Choroid plexus epithelial cell (primary cell): Measurements from ENCODE around the gene AGXT.
A peak's percentile ranks its signal among the peaks of the same experiment; 100 is the strongest.

Experiments used
- DNase-seq: peaks from one replicate; pipeline ENCODE4 v3.0.0-alpha.2; 2010; ENCODE audit warnings: low read depth
- H3K4me3 ChIP-seq: 2 replicates; pipeline ENCODE4 v1.5.1; 2011; ENCODE audit warnings: low read depth, mild to moderate bottlenecking, control low read depth, low read length, moderate library complexity
- TF ChIP-seq, protein P1 (sequence below): conservative IDR thresholded peaks from 2 replicates; pipeline ENCODE4 v1.5.1; 2011; ENCODE audit warnings: low read depth, mild to moderate bottlenecking, control low read depth, inconsistent platforms, low read length, moderate library complexity

The AGXT gene

DNA sequence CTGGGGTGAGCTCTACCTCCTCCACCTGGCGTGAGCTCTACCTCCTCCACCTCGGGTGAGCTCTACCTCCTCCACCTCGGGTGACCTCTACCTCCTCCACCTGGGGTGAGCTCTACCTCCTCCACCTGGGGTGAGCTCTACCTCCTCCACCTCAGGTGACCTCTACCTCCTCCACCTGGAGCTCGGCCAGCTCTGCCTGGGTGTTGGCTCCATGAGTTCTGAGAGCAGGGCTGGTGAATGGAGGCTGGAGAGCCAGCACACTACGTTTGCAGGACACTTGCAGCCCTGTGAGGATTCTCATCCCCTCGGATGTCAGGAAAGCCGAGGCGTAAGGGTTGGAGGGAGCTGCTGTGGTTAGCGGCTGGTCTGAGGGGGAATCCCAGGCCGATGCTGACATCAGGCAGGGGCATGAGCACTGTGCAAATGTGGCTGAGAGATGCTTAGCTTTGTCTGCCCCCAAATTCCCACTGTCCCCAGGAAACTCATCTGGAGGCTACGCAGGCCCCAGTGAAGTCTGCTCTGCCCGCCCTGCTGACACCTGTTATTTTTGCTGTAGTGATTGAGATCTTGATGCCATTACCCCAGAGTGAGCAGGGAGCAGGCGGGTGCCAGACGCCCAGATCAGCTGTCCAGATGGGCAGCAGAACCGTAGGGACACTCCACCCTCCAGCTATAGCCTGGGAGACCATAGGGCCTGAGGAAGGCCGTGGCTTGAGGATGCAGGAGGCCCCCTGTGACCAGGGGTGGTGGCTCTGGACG lies 40.8 kb downstream of the AGXT start:
- TF ChIP-seq, protein P1, sequence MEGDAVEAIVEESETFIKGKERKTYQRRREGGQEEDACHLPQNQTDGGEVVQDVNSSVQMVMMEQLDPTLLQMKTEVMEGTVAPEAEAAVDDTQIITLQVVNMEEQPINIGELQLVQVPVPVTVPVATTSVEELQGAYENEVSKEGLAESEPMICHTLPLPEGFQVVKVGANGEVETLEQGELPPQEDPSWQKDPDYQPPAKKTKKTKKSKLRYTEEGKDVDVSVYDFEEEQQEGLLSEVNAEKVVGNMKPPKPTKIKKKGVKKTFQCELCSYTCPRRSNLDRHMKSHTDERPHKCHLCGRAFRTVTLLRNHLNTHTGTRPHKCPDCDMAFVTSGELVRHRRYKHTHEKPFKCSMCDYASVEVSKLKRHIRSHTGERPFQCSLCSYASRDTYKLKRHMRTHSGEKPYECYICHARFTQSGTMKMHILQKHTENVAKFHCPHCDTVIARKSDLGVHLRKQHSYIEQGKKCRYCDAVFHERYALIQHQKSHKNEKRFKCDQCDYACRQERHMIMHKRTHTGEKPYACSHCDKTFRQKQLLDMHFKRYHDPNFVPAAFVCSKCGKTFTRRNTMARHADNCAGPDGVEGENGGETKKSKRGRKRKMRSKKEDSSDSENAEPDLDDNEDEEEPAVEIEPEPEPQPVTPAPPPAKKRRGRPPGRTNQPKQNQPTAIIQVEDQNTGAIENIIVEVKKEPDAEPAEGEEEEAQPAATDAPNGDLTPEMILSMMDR = no peak

DNA sequence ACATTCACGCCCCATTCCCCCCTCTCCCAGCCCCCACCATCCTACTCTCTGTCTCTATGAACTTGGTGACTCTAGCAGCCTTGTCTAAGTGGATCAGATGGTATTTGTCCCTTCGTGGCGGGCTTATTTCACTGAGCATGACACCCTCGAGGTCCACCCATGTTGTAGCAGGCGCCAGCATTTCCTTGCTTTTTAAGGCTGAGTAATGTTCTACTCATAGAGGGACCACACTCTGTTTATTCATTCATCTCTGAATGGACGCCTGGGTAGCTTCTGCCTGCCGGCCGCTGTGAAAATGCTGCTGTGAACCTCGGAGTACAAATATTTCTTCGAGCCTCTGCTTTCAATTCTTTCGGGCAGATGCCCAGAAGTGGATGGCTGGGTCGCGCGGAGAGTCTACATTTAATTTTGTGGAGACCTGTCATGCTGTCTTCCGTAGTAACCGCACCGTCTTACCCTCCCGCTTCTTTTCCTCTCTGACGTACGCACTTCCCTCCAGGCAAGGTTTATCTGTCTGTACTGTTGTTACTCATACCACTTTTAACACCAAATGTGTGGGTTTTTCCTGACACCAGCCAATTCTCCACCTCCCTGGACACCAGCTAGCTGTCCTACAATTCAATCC lies 43.1 kb downstream of the AGXT start:
- TF ChIP-seq, protein P1 = no peak
- H3K4me3 ChIP-seq = no peak overlapping the region
- no peak for DNase-seq

More for the DNA sequence above, 40.8 kb downstream of the AGXT start:
- no peak for DNase-seq
- H3K4me3 ChIP-seq = no peak overlapping the region

DNA sequence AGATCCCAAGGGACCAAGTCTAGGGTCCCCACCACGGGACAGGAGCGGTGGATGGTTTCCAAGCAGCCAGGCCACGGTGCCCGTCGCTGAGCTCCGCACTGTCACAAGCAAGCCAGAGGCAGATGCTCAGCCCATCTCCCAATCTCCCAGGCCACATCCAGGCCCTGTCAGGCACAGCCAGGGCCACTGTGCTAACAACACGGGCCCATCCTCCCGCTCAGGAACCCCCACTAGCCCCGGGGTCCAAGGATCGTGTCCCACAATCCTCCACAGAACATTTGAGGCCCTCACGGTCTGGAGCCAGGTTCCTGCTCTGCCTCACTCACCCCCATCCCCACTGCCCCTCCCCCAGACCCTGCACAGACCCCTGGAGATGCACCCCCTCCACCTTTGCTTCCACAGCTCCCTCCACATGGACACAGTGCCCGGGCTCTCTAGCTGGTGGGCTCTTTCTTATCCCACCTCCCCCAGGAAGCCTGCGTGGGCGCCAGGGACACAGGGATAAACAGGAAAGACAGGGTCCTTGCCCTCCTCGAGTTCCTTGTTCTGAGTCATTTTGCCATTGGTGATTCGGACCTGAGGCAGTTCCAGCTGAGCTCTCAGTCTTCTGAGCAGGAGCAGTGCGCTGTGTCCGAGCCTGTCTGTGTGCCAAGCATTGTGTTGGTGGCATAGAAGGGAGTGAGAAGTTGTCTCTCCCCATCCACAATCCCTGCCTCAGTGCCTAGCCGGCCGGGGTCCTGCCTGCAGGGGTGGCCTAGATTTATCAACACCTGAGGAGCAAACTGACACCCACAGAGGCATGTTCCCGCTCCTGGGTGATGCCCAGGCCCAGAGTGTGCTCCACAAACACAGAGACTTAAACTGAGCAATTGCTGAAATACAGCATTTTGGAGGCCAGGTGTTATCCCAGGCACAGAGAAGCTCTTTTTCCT lies 44.5 kb downstream of the AGXT start:
- DNase-seq = no peak
- TF ChIP-seq, protein P1 = no peak
- H3K4me3 ChIP-seq = no peak overlapping the region

DNA sequence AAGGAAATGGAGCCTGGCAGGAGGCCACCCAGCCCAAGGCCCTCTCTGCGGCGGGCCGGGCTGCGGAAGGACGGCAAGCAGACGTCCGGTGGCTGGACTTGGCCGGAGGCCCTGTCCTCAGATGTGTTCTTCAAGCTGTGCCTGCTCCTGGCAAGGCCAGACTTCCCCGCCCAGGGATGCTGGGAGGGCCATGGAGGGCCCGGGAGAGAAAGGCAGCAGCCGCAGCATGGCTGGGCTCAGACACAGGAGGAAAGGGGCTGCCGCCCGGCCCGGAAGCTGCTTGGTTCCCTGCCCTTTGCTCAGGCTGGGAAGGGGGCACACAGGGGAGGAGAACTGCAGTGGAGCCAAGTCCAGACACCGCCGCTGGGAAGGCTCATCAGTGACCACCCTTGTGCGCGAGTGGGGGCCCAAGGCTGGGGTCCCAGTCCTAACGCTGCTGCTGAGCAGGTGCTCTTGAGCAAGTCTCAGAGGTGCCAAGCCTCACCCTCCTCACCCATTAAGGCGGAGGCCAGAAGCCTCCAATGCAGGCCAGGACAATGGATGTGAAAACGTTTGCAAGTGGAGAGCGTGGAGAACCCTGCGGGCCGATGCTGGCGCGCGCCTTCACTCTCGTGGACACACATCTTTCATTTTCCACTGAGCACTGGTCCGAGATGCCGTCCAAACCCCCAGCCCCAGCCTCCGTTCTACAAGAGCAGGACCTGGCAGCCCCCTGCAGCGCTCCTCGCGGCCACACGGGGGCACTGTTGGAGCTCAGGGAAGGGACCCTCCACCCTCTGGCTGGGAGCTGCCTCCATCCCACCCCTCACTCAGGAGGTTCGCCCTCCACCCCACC lies 45.4 kb downstream of the AGXT start:
- TF ChIP-seq, protein P1 = peak; percentile 90
- no peak overlapping the region for H3K4me3 ChIP-seq
- DNase-seq = peak; percentile 67

DNA sequence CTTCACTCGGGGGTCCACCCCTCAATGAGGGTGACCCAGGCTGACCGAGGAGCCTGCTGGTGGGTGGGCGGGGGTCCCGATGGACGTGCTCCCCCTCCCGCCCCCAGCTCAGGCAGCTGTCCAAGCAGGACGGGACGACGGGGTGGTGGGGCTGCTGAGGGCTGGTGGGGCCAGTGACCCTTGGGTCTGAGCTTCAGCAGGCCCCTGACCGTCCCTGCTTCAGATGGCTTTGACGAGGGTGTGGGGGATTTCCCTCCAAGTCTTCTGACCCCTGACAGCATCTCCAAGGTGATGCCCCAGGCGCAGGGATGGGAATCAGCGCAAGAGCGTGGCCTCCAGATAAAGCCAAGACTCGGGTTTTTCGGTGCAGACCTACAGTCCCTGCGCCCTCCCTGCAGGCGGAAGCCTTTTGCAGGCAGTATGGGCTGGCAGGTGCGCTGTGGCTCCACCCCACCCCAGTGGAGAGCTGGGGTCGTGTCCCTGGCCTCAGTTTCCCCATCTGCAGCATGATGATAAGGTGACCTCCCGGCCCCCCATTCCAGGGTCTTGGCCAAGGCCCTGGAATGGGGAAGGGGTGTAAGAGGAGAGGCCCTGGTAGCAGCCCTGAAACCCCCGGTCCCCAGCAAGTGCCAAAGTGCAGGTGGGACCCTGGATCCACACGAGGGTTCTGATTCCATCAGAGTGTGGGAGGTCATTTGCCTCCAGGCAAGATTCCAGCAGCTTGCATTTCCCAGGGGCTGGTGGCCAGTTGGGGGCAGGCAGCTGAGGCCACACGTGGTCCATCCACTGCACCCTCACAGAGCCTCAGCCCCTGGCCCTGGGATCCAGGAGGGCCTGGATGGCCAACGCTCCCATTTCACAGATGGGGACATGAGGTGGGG lies 46.3 kb downstream of the AGXT start:
- no peak overlapping the region for H3K4me3 ChIP-seq
- no peak for DNase-seq
- TF ChIP-seq, protein P1 = no peak
